NOMO-1 (cell line): Measurements from ENCODE around the gene HOATZ.

Experiments
- DNase-seq, 2 experiments: peaks; one replicate each; lab custom pipeline; 2025; ENCODE audit not compliant: unreplicated experiment in 2 of 2; lab: John Stamatoyannopoulos, UW

HOATZ gene

GRCh38 chr11:111514216-111515031 lies at the start of gene HOATZ:
HOATZ (plus strand) TSS chr11:111514778; CDS start chr11:111514785, 7 bp downstream.
- DNase-seq, result no peak

- no peak for DNase-seq
These were observed 49.2 kb upstream of the HOATZ start for GRCh38 chr11:111465400-111465799.

GRCh38 chr11:111466615-111467014 lies 48.0 kb upstream of the HOATZ start:
- DNase-seq, result no peak

GRCh38 chr11:111469200-111469599 lies 45.4 kb upstream of the HOATZ start:
- no peak for DNase-seq

- no peak for DNase-seq
These were observed 42.4 kb upstream of the HOATZ start for GRCh38 chr11:111472228-111472627.

- no peak for DNase-seq
These were observed 40.1 kb upstream of the HOATZ start for GRCh38 chr11:111474432-111474831.

- no peak for DNase-seq
These were observed 38.2 kb upstream of the HOATZ start for GRCh38 chr11:111476366-111476765.

GRCh38 chr11:111476956-111477355 lies 37.6 kb upstream of the HOATZ start:
- no peak for DNase-seq

GRCh38 chr11:111477898-111478297 lies 36.7 kb upstream of the HOATZ start:
- DNase-seq, result no peak

- peak in 1 of 2 experiments; percentile 3 for DNase-seq
These were observed 34.9 kb upstream of the HOATZ start for GRCh38 chr11:111479666-111480065.

GRCh38 chr11:111483431-111483830 lies 31.1 kb upstream of the HOATZ start:
- no peak for DNase-seq

- no peak for DNase-seq
These were observed 24.1 kb upstream of the HOATZ start for GRCh38 chr11:111490496-111490895.

GRCh38 chr11:111494040-111494439 lies 20.5 kb upstream of the HOATZ start:
- DNase-seq, result no peak

GRCh38 chr11:111499483-111499882 lies 15.1 kb upstream of the HOATZ start:
- no peak for DNase-seq

GRCh38 chr11:111500481-111500880 lies 14.1 kb upstream of the HOATZ start:
- no peak for DNase-seq

GRCh38 chr11:111502611-111503010 lies 12.0 kb upstream of the HOATZ start:
- no peak for DNase-seq

GRCh38 chr11:111510311-111510710 lies 4.3 kb upstream of the HOATZ start:
- no peak for DNase-seq

- DNase-seq, result no peak
These were observed 2.0 kb upstream of the HOATZ start, which contains the start of gene BTG4 for GRCh38 chr11:111512296-111513239. BTG4 (minus strand) TSS chr11:111512386; CDS start chr11:111498776, 13,610 bp downstream.

GRCh38 chr11:111513240-111513605 lies 1.4 kb upstream of the HOATZ start:
- DNase-seq, result no peak

- no peak for DNase-seq
These were observed 1.0 kb downstream of the HOATZ start for GRCh38 chr11:111515591-111515990.

- DNase-seq, result no peak
These were observed 4.1 kb downstream of the HOATZ start for GRCh38 chr11:111518668-111519067.

GRCh38 chr11:111520560-111520959 lies 6.0 kb downstream of the HOATZ start:
- DNase-seq, result no peak
